ENCODE results near the gene DDB1. TPM values are rescaled to one million over a fixed set of nuclear protein-coding genes. Genes with fewer than 3 reads are reported as not detected.

DDB1 gene
- total and polyA plus RNA-seq, 7 donors = 111 to 187 (median 161) TPM

- H3K9me3 ChIP-seq = no peaks in the 10 kb centered on the region
- TF ChIP-seq, protein P1, sequence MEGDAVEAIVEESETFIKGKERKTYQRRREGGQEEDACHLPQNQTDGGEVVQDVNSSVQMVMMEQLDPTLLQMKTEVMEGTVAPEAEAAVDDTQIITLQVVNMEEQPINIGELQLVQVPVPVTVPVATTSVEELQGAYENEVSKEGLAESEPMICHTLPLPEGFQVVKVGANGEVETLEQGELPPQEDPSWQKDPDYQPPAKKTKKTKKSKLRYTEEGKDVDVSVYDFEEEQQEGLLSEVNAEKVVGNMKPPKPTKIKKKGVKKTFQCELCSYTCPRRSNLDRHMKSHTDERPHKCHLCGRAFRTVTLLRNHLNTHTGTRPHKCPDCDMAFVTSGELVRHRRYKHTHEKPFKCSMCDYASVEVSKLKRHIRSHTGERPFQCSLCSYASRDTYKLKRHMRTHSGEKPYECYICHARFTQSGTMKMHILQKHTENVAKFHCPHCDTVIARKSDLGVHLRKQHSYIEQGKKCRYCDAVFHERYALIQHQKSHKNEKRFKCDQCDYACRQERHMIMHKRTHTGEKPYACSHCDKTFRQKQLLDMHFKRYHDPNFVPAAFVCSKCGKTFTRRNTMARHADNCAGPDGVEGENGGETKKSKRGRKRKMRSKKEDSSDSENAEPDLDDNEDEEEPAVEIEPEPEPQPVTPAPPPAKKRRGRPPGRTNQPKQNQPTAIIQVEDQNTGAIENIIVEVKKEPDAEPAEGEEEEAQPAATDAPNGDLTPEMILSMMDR (IDR thresholded peaks at IDR 0.05) = no peak
- ATAC-seq (no peak), DNase-seq (no peak)
- no peaks in the 10 kb centered on the region for H3K27me3 ChIP-seq (ENCODE audit: insufficient read depth in 3 of 3, low read length in 2 of 3)
- no peak overlapping the region for H3K4me3 ChIP-seq
- H3K4me1 ChIP-seq = peaks cover 13% of the 10 kb centered on the region
- WGBS, 3 donors = 94 to 99% (median 97%) methylated on average over 6 of the region's 6 CpGs
- peaks cover 0 to 26% of the 10 kb centered on the region in 2 donors for H3K36me3 ChIP-seq (ENCODE audit: insufficient read depth in 1 of 2, low read depth in 1 of 2)
- intact Hi-C loops (cut with DNase I) = no loop called here
- H3K27ac ChIP-seq = no peak overlapping the region
Observed at GRCh38 chr11:61357894-61358239, 25.0 kb upstream of the DDB1 start.

- Histone ChIP-seq H3K4me1 (peaks cover 11% of the 10 kb centered on the region), H3K27me3 (ENCODE audit: insufficient read depth in 3 of 3, low read length in 2 of 3) (no peaks in the 10 kb centered on the region), H3K27ac (no peak overlapping the region), H3K9me3 (no peaks in the 10 kb centered on the region), H3K36me3 (ENCODE audit: insufficient read depth in 1 of 2, low read depth in 1 of 2) (peaks cover 0 to 31% of the 10 kb centered on the region in 2 donors), H3K4me3 (no peak overlapping the region)
- 89 to 91% (median 91%) methylated on average over 9 of the region's 9 CpGs for WGBS, 3 donors
- intact Hi-C loops (cut with DNase I) = no loop called here
- TF ChIP-seq, protein P1 (IDR thresholded peaks at IDR 0.05) = no peak
- DNase-seq (no peak), ATAC-seq (no peak)
Observed at GRCh38 chr11:61357233-61357893, 24.5 kb upstream of the DDB1 start.

DNA sequence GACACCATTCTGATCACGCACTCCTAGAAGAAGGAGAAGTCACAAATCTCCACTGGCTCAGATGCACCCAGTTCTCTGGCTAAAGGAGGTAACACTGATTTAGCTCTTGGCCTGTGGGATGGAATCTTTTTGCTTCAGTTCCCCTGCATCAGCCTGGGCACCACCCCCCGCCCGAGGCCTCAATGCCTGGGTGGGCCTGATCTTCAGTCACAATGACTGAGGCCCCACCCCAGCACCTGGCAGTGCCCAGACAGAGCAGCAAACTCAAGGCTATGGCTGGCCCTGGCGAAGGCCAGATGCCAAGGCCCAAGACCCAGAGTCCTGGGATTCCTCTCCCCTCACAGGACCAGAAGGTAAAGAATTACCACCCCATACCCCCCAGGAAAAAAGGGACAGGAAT is 23.8 kb upstream of the DDB1 start:
- no peaks in the 10 kb centered on the region for H3K9me3 ChIP-seq
- DNase-seq = no peak
- H3K4me1 ChIP-seq = peaks cover 11% of the 10 kb centered on the region
- H3K27me3 ChIP-seq (ENCODE audit: insufficient read depth in 3 of 3, low read length in 2 of 3) = no peaks in the 10 kb centered on the region
- TF ChIP-seq, protein P1 (IDR thresholded peaks at IDR 0.05) = no peak
- intact Hi-C loops (cut with DNase I) = no loop called here
- no peak overlapping the region for H3K4me3 ChIP-seq
- WGBS, 3 donors = 89 to 96% (median 92%) methylated on average over 4 of the region's 4 CpGs
- H3K27ac ChIP-seq = no peak overlapping the region
- no peak for ATAC-seq
- H3K36me3 ChIP-seq (ENCODE audit: insufficient read depth in 1 of 2, low read depth in 1 of 2) = peaks cover 0 to 38% of the 10 kb centered on the region in 2 donors

DNA sequence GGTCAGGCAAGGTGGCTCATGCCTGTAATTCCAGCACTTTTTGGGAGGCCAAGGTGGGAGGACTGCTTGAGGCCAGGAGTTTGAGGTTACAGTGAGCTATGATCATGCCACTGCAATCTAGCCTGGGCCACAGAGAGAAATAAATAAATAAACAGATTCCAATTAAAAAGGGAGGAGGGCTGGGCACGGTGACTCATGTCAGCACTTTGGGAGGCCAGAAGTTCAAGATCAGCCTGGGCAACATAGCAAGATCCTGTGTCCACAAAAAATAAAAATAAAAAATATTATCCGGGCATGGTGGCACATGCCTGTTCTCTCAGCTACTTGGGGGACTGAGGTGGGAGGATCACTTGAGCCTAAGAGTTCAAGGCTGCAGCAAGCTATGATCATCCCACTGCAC is 21.3 kb upstream of the DDB1 start:
- Histone ChIP-seq H3K36me3 (ENCODE audit: insufficient read depth in 1 of 2, low read depth in 1 of 2) (peaks cover 0 to 60% of the 10 kb centered on the region in 2 donors), H3K9me3 (no peaks in the 10 kb centered on the region), H3K4me1 (peaks cover 3% of the 10 kb centered on the region), H3K4me3 (no peak overlapping the region), H3K27ac (no peak overlapping the region), H3K27me3 (ENCODE audit: insufficient read depth in 3 of 3, low read length in 2 of 3) (no peaks in the 10 kb centered on the region)
- ATAC-seq = no peak
- no peak for DNase-seq
- intact Hi-C loops (cut with DNase I) = no loop called here
- WGBS, 3 donors = 91 to 96% (median 94%) methylated on average over 2 of the region's 2 CpGs
- TF ChIP-seq, protein P1 (IDR thresholded peaks at IDR 0.05) = no peak

Data from psoas muscle (tissue), 8 donors.